ENCODE results near the gene RNF146.

RNF146 gene

GRCh38 chr6:127298475-127298874, 31.8 kb downstream of the RNF146 start:
- TF ChIP-seq ZNF565 (CRISPR knock-in tag; conservative IDR thresholded peaks at IDR 0.05; ENCODE audit: low read depth) (no peak), ISL1 (CRISPR knock-in tag; IDR thresholded peaks at IDR 0.05) (no peak), TSHZ2 (CRISPR knock-in tag; IDR thresholded peaks at IDR 0.05) (no peak), RARB (CRISPR knock-in tag; IDR thresholded peaks at IDR 0.05) (no peak), ZFP3 (CRISPR knock-in tag; IDR thresholded peaks at IDR 0.05) (no peak), ZNF8 (CRISPR knock-in tag; IDR thresholded peaks at IDR 0.05) (no peak), TCF4 (CRISPR knock-in tag; IDR thresholded peaks at IDR 0.05; ENCODE audit: borderline replicate concordance) (no peak), ZNF70 (CRISPR knock-in tag; IDR thresholded peaks at IDR 0.05) (no peak), SNAI2 (CRISPR knock-in tag; IDR thresholded peaks at IDR 0.05) (no peak), BACH2 (CRISPR knock-in tag; IDR thresholded peaks at IDR 0.05; ENCODE audit: borderline replicate concordance) (no peak)
- no peak for ATAC-seq

DNA sequence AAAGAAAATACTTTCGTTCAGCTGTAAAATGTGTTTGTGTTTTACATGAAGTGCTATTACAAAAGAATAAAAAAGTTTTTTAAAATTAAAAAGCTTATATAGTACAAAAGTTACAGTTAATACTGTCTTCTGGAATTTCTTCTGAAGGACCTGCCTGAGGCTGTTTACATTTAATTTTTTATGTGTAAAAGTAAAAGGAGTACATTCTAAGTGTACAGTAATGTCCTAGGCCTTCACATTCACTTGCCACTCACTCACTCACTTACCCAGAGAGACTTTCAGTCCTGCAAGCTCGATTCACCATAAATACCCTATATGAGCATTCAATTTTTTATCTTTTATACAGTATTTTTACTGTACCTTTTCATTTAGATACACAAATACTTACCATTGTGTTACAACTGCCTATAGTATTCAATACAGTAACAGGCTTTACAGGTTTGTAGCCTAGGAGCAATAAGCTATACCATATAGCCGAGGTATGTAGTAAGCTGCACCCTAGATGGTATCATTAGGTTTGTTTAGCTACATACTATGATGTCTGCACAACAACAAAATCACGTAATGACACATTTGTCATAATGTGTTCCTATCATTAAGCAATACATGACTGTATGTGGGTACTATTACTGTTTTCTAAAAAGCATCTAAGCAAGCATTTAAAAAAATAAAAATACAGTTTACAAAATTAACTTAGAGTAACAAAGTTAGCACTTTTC, 33.0 kb downstream of the RNF146 start:
- TF ChIP-seq GLIS3 (CRISPR knock-in tag; IDR thresholded peaks at IDR 0.05) (no peak), TCF4 (CRISPR knock-in tag; IDR thresholded peaks at IDR 0.05; ENCODE audit: borderline replicate concordance) (no peak)
- no peak for ATAC-seq

DNA sequence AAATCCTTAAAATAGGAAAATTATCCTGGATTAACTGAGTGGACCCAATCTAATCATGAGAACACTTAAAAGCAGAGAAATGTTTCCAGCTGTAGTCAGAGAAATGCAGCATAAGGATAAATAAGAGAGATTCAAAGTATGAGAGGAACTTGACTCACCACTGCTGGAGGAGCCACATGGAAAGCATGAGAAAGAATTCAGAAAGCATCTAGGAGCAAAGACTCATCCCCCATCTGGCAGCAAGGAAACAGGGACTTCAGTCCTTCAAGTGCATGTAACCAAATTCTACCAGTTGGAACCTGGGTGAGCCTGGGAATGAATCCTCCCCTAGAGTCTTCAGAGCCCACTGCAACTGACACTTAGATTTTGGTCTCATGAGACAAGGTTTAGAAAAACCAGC, 33.7 kb downstream of the RNF146 start:
- peak; percentile 94 for ATAC-seq
- no peak for TF ChIP-seq CSRNP3 (CRISPR knock-in tag; IDR thresholded peaks at IDR 0.05)
- TF ChIP-seq ZFP30 (CRISPR knock-in tag; IDR thresholded peaks at IDR 0.05): no peak
- no peak for TF ChIP-seq BACH2 (CRISPR knock-in tag; IDR thresholded peaks at IDR 0.05; ENCODE audit: borderline replicate concordance)
- TF ChIP-seq TCF4 (CRISPR knock-in tag; IDR thresholded peaks at IDR 0.05; ENCODE audit: borderline replicate concordance): no peak
- TF ChIP-seq RARB (CRISPR knock-in tag; IDR thresholded peaks at IDR 0.05): no peak
- no peak for TF ChIP-seq CSDC2 (CRISPR knock-in tag; IDR thresholded peaks at IDR 0.05)
- TF ChIP-seq ZNF70 (CRISPR knock-in tag; IDR thresholded peaks at IDR 0.05): no peak
- no peak for TF ChIP-seq OSR1 (CRISPR knock-in tag; IDR thresholded peaks at IDR 0.05)
- no peak for TF ChIP-seq ESRRG (CRISPR knock-in tag; IDR thresholded peaks at IDR 0.05)
- TF ChIP-seq SNAI2 (CRISPR knock-in tag; IDR thresholded peaks at IDR 0.05): no peak
- no peak for TF ChIP-seq GLIS3 (CRISPR knock-in tag; IDR thresholded peaks at IDR 0.05)
- no peak for TF ChIP-seq ZC3H10 (CRISPR knock-in tag; IDR thresholded peaks at IDR 0.05)
- TF ChIP-seq POU6F1 (CRISPR knock-in tag; IDR thresholded peaks at IDR 0.05; ENCODE audit: borderline replicate concordance, low read depth): no peak
- TF ChIP-seq ZNF565 (CRISPR knock-in tag; conservative IDR thresholded peaks at IDR 0.05; ENCODE audit: low read depth): no peak
- TF ChIP-seq, protein P1, sequence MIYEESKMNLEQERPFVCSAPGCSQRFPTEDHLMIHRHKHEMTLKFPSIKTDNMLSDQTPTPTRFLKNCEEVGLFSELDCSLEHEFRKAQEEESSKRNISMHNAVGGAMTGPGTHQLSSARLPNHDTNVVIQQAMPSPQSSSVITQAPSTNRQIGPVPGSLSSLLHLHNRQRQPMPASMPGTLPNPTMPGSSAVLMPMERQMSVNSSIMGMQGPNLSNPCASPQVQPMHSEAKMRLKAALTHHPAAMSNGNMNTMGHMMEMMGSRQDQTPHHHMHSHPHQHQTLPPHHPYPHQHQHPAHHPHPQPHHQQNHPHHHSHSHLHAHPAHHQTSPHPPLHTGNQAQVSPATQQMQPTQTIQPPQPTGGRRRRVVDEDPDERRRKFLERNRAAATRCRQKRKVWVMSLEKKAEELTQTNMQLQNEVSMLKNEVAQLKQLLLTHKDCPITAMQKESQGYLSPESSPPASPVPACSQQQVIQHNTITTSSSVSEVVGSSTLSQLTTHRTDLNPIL (CRISPR knock-in tag; IDR thresholded peaks at IDR 0.05; ENCODE audit: low read depth): no peak
- no peak for TF ChIP-seq ARNTL (CRISPR knock-in tag; IDR thresholded peaks at IDR 0.05; ENCODE audit: borderline replicate concordance, low read depth)
- TF ChIP-seq, protein P2, sequence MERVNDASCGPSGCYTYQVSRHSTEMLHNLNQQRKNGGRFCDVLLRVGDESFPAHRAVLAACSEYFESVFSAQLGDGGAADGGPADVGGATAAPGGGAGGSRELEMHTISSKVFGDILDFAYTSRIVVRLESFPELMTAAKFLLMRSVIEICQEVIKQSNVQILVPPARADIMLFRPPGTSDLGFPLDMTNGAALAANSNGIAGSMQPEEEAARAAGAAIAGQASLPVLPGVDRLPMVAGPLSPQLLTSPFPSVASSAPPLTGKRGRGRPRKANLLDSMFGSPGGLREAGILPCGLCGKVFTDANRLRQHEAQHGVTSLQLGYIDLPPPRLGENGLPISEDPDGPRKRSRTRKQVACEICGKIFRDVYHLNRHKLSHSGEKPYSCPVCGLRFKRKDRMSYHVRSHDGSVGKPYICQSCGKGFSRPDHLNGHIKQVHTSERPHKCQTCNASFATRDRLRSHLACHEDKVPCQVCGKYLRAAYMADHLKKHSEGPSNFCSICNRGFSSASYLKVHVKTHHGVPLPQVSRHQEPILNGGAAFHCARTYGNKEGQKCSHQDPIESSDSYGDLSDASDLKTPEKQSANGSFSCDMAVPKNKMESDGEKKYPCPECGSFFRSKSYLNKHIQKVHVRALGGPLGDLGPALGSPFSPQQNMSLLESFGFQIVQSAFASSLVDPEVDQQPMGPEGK (CRISPR knock-in tag; IDR thresholded peaks at IDR 0.05; ENCODE audit: borderline replicate concordance): no peak
- TF ChIP-seq PPARA (CRISPR knock-in tag; IDR thresholded peaks at IDR 0.05; ENCODE audit: borderline replicate concordance): no peak
- TF ChIP-seq ISL1 (CRISPR knock-in tag; IDR thresholded peaks at IDR 0.05): no peak
- no peak for TF ChIP-seq TSHZ2 (CRISPR knock-in tag; IDR thresholded peaks at IDR 0.05)

Measured in SK-N-SH treated with all-trans-retinoic acid at 6 μM for 48 hours (cell line).